Smooth muscle cell (in vitro differentiated cells): ENCODE measurements around the gene PRKCE. TPM values are rescaled to one million over a fixed set of nuclear protein-coding genes. Genes with fewer than 3 reads are reported as not detected.

Experiments
- DNase-seq: peaks from one replicate; lab custom pipeline; 2025; ENCODE audit not compliant: unreplicated experiment; lab: John Stamatoyannopoulos, UW
- H2AFZ ChIP-seq: fragments of 200-600 bp; sonication (generic); 2 replicates; pipeline ENCODE4 v1.6.0; 2016; ENCODE audit warnings: antibody characterized with exemption, low read depth, mild to moderate bottlenecking
- H3F3A ChIP-seq: fragments of 200-600 bp; sonication (generic); 2 replicates; pipeline ENCODE4 v1.6.0; 2017; ENCODE audit warnings: antibody characterized with exemption, low read depth
- H3K27ac ChIP-seq: fragments of 200-600 bp; sonication (generic); 2 replicates; pipeline ENCODE4 v1.5.1; 2016; ENCODE audit warnings: low read depth, mild to moderate bottlenecking
- H3K27me3 ChIP-seq: fragments of 200-600 bp; sonication (generic); 2 replicates; pipeline ENCODE4 v1.6.1; 2016; ENCODE audit warnings: low read depth, mild to moderate bottlenecking
- H3K36me3 ChIP-seq: fragments of 200-600 bp; sonication (generic); 2 replicates; pipeline ENCODE4 v1.5.1; 2016; ENCODE audit warnings: low read depth
- H3K4me1 ChIP-seq: fragments of 200-600 bp; sonication (generic); 2 replicates; pipeline ENCODE4 v1.5.1; 2016; ENCODE audit warnings: low read depth
- H3K4me2 ChIP-seq: fragments of 200-600 bp; sonication (generic); 2 replicates; pipeline ENCODE4 v1.6.0; 2016; ENCODE audit warnings: mild to moderate bottlenecking
- H3K4me3 ChIP-seq: fragments of 200-600 bp; sonication (generic); 2 replicates; pipeline ENCODE4 v1.5.1; 2016; ENCODE audit warnings: mild to moderate bottlenecking
- H3K79me2 ChIP-seq: fragments of 200-600 bp; sonication (generic); 2 replicates; pipeline ENCODE4 v1.6.0; 2016; ENCODE audit warnings: low read depth, mild to moderate bottlenecking
- H3K9ac ChIP-seq: fragments of 200-600 bp; sonication (generic); 2 replicates; pipeline ENCODE4 v1.6.0; 2016; ENCODE audit warnings: low read depth
- H3K9me3 ChIP-seq: fragments of 200-600 bp; sonication (generic); replicated peaks from 2 replicates; pipeline ENCODE4 v1.5.1; 2016; ENCODE audit warnings: low read depth
- H4K20me1 ChIP-seq: fragments of 200-600 bp; sonication (generic); 2 replicates; pipeline ENCODE4 v1.6.0; 2016; ENCODE audit warnings: low read depth
- CTCF ChIP-seq: fragments of 200-600 bp; sonication (generic); IDR thresholded peaks from 2 replicates; pipeline ENCODE4 v1.5.1; 2017; ENCODE audit warnings: borderline replicate concordance, mild to moderate bottlenecking, antibody characterized with exemption; ENCODE audit not compliant: insufficient read depth, poor library complexity, severe bottlenecking
- WGBS: methylation state at CpG from one replicate; pipeline ENCODE4 v1.1.7; 2016; ENCODE audit warnings: low lambda C conversion rate; 5-methylcytosine and 5-hydroxymethylcytosine counted together
- polyA plus RNA-seq: library from polyadenylated mRNA; unstranded; fragments of >200 nt; fragmentation: Nextera tagmentation; extraction: Ambion mirVana; gene quantifications from 2 replicates; pipeline ENCODE4 v1.2.1, GENCODE V29; 2016
- total RNA-seq: library from RNA; depleted of rRNA; stranded (reverse); fragments of >200 nt; gene quantifications from 2 replicates; pipeline ENCODE4 v1.2.3, GENCODE V29; 2014

Gene PRKCE
- total and polyA plus RNA-seq, 2 experiments from 2014 or later, result 20.6 to 29.1 TPM

- Histone ChIP-seq H3K9me3 (no peaks in the 10 kb centered on the region), H3K4me2 (peak overlapping the region; percentile 52), H3K36me3 (no peaks in the 10 kb centered on the region), H3K27ac (no peak overlapping the region), H3F3A (no peaks in the 10 kb centered on the region), H3K27me3 (no peaks in the 10 kb centered on the region), H4K20me1 (peaks cover 56% of the 10 kb centered on the region), H3K4me3 (no peak overlapping the region), H3K4me1 (peaks cover 21% of the 10 kb centered on the region), H2AFZ (no peak overlapping the region), H3K79me2 (peaks cover 89% of the 10 kb centered on the region), H3K9ac (no peak overlapping the region)
- no peak for TF ChIP-seq CTCF
- DNase-seq, result no peak
- 61% methylated on average over 2 of the region's 2 CpGs for WGBS
These were observed 13.3 kb downstream of the PRKCE start for GRCh38 chr2:45664635-45665261.

GRCh38 chr2:45668509-45668908 is 17.0 kb downstream of the PRKCE start:
- DNase-seq, result no peak
- peak overlapping the region; percentile 73 for H3K4me2 ChIP-seq
- WGBS, result 40% methylated on average over 7 of the region's 7 CpGs
- no peaks in the 10 kb centered on the region for H3F3A ChIP-seq
- TF ChIP-seq CTCF, result no peak
- no peaks in the 10 kb centered on the region for H3K36me3 ChIP-seq
- peaks cover 81% of the 10 kb centered on the region for H3K79me2 ChIP-seq
- peaks cover 21% of the 10 kb centered on the region for H3K4me1 ChIP-seq
- H3K9ac ChIP-seq, result peak overlapping the region; percentile 66
- peak overlapping the region; percentile 61 for H2AFZ ChIP-seq
- H3K27me3 ChIP-seq, result no peaks in the 10 kb centered on the region
- no peaks in the 10 kb centered on the region for H3K9me3 ChIP-seq
- no peak overlapping the region for H3K4me3 ChIP-seq
- peak overlapping the region; percentile 97 for H3K27ac ChIP-seq
- peaks cover 23% of the 10 kb centered on the region for H4K20me1 ChIP-seq

- Histone ChIP-seq H2AFZ (peak overlapping the region; percentile 61), H3K9ac (peak overlapping the region; percentile 70), H3K36me3 (no peaks in the 10 kb centered on the region), H4K20me1 (peaks cover 18% of the 10 kb centered on the region), H3K4me3 (peak overlapping the region; percentile 18), H3K79me2 (peaks cover 81% of the 10 kb centered on the region), H3K27ac (peak overlapping the region; percentile 97), H3K4me1 (peaks cover 21% of the 10 kb centered on the region), H3K9me3 (no peaks in the 10 kb centered on the region), H3F3A (peaks cover 5% of the 10 kb centered on the region), H3K4me2 (peak overlapping the region; percentile 73), H3K27me3 (no peaks in the 10 kb centered on the region)
- 22% methylated on average over 7 of the region's 7 CpGs for WGBS
- DNase-seq, result no peak
- no peak for TF ChIP-seq CTCF
These were observed 17.6 kb downstream of the PRKCE start for GRCh38 chr2:45669032-45669486.

GRCh38 chr2:45670646-45671045 is 19.2 kb downstream of the PRKCE start:
- no peak overlapping the region for H3K9ac ChIP-seq
- 73% methylated on average over 4 of the region's 4 CpGs for WGBS
- peaks cover 7% of the 10 kb centered on the region for H3F3A ChIP-seq
- no peak overlapping the region for H3K4me3 ChIP-seq
- no peaks in the 10 kb centered on the region for H3K9me3 ChIP-seq
- H3K27ac ChIP-seq, result peak overlapping the region; percentile 97
- H3K4me2 ChIP-seq, result peak overlapping the region; percentile 27
- TF ChIP-seq CTCF, result no peak
- peaks cover 21% of the 10 kb centered on the region for H3K4me1 ChIP-seq
- peaks cover 4% of the 10 kb centered on the region for H4K20me1 ChIP-seq
- peaks cover 73% of the 10 kb centered on the region for H3K79me2 ChIP-seq
- H3K36me3 ChIP-seq, result no peaks in the 10 kb centered on the region
- H2AFZ ChIP-seq, result no peak overlapping the region
- no peak for DNase-seq
- H3K27me3 ChIP-seq, result no peaks in the 10 kb centered on the region
